Diencephalon (tissue), 1 donor: ENCODE data around the gene PALD1. TPM values are rescaled to one million over a fixed set of nuclear protein-coding genes. Genes with fewer than 3 reads are reported as not detected.

Source experiments
- total RNA-seq: library from RNA; depleted of rRNA; stranded (reverse); fragments of >200 nt; gene quantifications from one replicate; pipeline ENCODE4 v1.2.3, GENCODE V29; 2014

PALD1 gene
- total RNA-seq, result 12.7 TPM

DNA sequence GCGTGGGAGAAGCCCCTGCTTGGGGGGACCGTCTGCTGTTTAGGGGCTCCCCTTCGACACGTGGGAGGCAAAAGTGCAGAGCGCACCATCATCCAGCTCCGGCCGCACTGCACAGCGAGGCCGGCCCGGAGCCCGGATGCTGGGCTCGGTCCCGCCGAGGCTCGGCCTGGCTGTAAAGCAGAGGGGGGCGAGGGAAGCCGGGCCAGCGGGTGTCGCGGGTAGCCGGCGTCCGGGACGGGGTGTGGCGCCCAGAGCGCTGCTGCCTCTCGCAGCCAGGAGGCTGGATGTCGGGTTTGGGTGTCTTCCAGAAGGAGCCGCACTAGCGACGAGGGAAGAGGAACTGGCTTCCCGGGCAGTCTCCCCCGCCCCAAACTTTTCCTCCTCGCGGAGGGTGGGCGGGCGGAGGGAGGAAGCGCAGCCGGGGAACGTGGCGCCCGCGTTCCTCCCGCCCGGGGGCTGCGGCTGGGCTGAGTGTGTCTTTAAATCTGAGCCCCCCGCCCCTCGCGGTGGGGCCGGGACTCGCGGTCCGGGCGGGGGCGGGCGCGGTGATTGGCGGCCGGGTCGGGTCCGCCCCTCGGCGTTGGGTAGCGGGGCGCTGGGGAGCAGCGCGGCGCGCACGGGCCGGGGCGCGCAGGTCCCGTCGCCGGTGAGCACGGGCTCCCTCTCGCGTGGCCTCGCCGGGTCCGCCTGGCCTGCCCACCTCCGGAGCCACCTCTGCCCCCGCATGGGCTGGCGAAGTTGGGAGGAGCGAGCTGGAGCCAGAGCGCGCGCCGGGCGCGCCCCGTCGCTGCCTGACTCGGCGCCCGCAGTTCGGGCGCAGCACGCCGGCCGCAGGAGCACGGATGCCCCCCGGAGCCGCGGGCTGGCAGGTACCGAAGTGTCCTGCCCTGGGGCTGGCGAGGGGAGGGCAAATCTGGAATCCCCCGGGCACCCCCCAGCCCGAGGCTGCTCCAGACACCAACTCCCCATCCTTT is at the start of gene PALD1:
PALD1 (plus strand) TSS at position 577 of the 974 bp plus-strand sequence. CDS start 47,185 bp downstream, outside the sequence.

GRCh38 chr10:70441161-70441894 is 37.2 kb upstream of the PALD1 start, which contains the start of gene NODAL:
Gene NODAL, minus strand, starts transcription at chr10:70441681. Its CDS starts 14 bp downstream, at chr10:70441667.

GRCh38 chr10:70602665-70603448 is 124.3 kb downstream of the PALD1 start, which contains the start of gene PRF1:
Gene PRF1, minus strand, starts transcription at chr10:70602741. Its CDS starts 1,839 bp downstream, at chr10:70600902.

Other genes with a start within 250 kb of the PALD1 start
- gene PPA1, start 245.3 kb upstream of the PALD1 start, total RNA-seq, result 207 TPM
- gene NPFFR1, start 194.8 kb upstream of the PALD1 start, total RNA-seq, result 5.1 TPM
- gene LRRC20, start 96.1 kb upstream of the PALD1 start, total RNA-seq, result 12.9 TPM
- 65.3 TPM for gene EIF4EBP2, start 74.6 kb upstream of the PALD1 start, total RNA-seq
- 3.5 TPM for gene NODAL, start 37.1 kb upstream of the PALD1 start, total RNA-seq
- 1.2 TPM for gene PRF1, start 124.0 kb downstream of the PALD1 start, total RNA-seq
- 0.23 TPM for gene ADAMTS14, start 193.7 kb downstream of the PALD1 start, total RNA-seq